ENCODE data around the gene ADK. TPM values are rescaled to one million over a fixed set of nuclear protein-coding genes. Genes with fewer than 3 reads are reported as not detected.

The ADK gene
- total RNA-seq, 4 donors from 2014 or later, result 15.3 to 23.3 (median 20.8) TPM

DNA sequence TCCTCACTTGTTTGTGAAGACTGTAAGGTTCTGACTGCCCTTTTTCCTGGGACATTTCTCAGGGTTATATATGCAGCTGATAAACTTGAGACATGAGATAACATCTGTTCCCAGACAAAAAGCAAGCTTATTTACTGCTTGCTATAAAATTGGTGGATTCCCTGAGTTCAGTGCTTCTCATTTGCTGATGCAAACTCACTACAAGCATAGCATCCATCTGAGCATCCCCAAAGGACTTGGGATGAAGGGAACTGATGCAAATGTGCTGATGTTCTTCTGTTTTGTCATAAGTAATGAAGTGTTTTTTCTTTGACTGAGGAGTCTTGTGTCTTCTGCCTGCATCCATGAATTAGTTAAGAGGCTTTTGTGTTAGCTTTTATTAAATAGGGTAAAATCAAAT lies 183.2 kb downstream of the ADK start:
- no peak for TF ChIP-seq POLR2AphosphoS5 (IDR thresholded peaks at IDR 0.05)
- Histone ChIP-seq H3K36me3 (no peaks in the 10 kb centered on the region), H3K27ac (no peak overlapping the region), H3K4me1 (no peaks in the 10 kb centered on the region), H3K27me3 (no peaks in the 10 kb centered on the region), H3K9me3 (peaks cover 0 to 8% (median 0%) of the 10 kb centered on the region in 3 donors), H3K4me3 (no peak overlapping the region)
- no peak for ATAC-seq

DNA sequence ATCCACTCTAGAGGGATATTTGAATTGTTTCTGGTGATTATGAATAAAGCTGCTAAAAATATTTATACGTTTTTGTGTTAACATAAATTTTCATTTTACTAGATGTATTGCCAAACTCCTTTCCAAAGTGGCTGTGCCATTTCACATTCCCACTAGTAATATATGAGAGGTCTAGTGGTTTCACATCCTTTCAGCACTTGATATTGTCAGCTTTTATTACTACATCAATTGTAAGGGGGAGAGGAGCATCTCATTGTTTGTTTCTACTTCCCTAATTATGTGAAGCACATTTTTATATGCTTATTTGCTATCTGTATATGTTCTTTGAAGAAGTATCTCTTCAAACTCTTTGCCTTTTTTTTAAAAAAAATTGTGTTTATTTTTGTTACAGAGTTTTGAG lies 184.5 kb downstream of the ADK start:
- Histone ChIP-seq H3K9me3 (peaks cover 0 to 8% (median 0%) of the 10 kb centered on the region in 3 donors), H3K27me3 (no peaks in the 10 kb centered on the region), H3K4me1 (no peaks in the 10 kb centered on the region), H3K36me3 (no peaks in the 10 kb centered on the region), H3K4me3 (no peak overlapping the region), H3K27ac (no peak overlapping the region)
- ATAC-seq, result no peak
- WGBS, 2 donors (ENCODE audit: low coverage in 1 of 2), result 53 to 58% methylated on average over 1 of the region's 1 CpG
- no peak for TF ChIP-seq POLR2AphosphoS5 (IDR thresholded peaks at IDR 0.05)
- no peak for TF ChIP-seq POLR2A (IDR thresholded peaks at IDR 0.05)
- no peak for TF ChIP-seq EP300 (IDR thresholded peaks at IDR 0.05)
- TF ChIP-seq, protein P1, sequence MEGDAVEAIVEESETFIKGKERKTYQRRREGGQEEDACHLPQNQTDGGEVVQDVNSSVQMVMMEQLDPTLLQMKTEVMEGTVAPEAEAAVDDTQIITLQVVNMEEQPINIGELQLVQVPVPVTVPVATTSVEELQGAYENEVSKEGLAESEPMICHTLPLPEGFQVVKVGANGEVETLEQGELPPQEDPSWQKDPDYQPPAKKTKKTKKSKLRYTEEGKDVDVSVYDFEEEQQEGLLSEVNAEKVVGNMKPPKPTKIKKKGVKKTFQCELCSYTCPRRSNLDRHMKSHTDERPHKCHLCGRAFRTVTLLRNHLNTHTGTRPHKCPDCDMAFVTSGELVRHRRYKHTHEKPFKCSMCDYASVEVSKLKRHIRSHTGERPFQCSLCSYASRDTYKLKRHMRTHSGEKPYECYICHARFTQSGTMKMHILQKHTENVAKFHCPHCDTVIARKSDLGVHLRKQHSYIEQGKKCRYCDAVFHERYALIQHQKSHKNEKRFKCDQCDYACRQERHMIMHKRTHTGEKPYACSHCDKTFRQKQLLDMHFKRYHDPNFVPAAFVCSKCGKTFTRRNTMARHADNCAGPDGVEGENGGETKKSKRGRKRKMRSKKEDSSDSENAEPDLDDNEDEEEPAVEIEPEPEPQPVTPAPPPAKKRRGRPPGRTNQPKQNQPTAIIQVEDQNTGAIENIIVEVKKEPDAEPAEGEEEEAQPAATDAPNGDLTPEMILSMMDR (IDR thresholded peaks at IDR 0.05), result no peak

DNA sequence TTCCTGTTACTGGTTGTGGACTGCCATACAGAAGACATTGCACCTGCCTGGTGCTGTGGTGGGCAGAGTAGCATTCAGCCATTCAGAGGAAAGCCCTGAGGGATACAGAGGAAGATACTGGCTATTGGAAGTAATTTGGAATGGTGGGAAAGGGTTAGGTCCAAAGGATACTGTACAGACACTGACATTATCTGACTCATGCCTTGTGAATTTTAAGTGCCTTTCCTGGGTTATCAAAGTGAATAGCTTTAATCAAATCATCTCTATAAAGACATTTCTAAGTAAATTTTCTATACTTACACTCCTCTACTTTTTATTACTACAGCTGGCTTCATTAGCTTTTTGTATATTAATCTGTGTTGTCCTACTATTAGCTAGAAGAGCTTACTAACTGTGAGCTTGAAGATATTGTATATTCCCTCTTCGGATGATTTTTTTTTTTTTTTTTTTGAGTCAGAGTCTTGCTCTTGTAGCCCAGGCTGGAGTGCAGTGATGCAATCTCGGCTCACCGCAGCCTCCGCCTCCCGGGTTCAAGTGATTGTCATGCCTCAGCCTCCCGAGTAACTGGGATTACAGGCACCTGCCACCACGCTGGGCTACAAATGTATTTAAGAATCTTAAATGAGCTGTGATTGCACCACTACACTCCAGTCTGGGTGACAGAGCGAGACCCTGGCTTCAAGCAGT lies 186.5 kb downstream of the ADK start:
- no peak for ATAC-seq
- no peaks in the 10 kb centered on the region for H3K27me3 ChIP-seq
- H3K4me3 ChIP-seq, result no peak overlapping the region
- 93% methylated on average over 3 to 5 of the region's 8 CpGs for WGBS, 2 donors (ENCODE audit: low coverage in 1 of 2)
- H3K36me3 ChIP-seq, result no peaks in the 10 kb centered on the region
- no peaks in the 10 kb centered on the region for H3K4me1 ChIP-seq
- TF ChIP-seq, protein P1 (IDR thresholded peaks at IDR 0.05), result no peak
- TF ChIP-seq EP300 (IDR thresholded peaks at IDR 0.05) (no peak), POLR2AphosphoS5 (IDR thresholded peaks at IDR 0.05) (no peak), POLR2A (IDR thresholded peaks at IDR 0.05) (no peak)
- H3K9me3 ChIP-seq, result peaks cover 0 to 8% (median 0%) of the 10 kb centered on the region in 3 donors
- no peak overlapping the region for H3K27ac ChIP-seq

DNA sequence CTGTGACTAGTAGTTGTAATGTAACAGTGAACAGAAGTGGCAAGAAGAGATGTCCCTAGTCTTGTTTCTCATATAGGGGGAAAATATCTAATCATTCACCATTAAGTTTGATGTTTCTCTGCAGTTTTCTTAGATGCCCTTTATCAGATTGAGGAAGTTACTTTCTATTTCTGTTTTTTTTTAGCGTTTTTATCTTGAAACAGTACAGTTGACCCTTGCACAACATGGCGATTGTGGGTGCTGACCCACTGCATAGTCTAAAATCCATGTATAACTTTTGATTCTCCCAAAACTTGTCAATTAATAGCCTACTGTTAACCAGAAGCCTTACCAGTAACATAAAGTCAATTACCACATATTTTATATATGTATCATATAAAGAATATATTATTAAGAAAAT lies 192.0 kb downstream of the ADK start:
- ATAC-seq, result no peak
- TF ChIP-seq POLR2A (IDR thresholded peaks at IDR 0.05), result no peak
- no peak for TF ChIP-seq POLR2AphosphoS5 (IDR thresholded peaks at IDR 0.05)
- TF ChIP-seq EP300 (IDR thresholded peaks at IDR 0.05), result no peak
- TF ChIP-seq, protein P1 (IDR thresholded peaks at IDR 0.05), result no peak
- Histone ChIP-seq H3K36me3 (peaks cover 0 to 7% of the 10 kb centered on the region in 2 donors), H3K4me3 (no peak overlapping the region), H3K27me3 (no peaks in the 10 kb centered on the region), H3K4me1 (no peaks in the 10 kb centered on the region), H3K27ac (no peak overlapping the region), H3K9me3 (peaks cover 0 to 16% (median 0%) of the 10 kb centered on the region in 3 donors)
- WGBS, 2 donors (ENCODE audit: low coverage in 1 of 2), result 77 to 95% methylated on average over 2 of the region's 2 CpGs

DNA sequence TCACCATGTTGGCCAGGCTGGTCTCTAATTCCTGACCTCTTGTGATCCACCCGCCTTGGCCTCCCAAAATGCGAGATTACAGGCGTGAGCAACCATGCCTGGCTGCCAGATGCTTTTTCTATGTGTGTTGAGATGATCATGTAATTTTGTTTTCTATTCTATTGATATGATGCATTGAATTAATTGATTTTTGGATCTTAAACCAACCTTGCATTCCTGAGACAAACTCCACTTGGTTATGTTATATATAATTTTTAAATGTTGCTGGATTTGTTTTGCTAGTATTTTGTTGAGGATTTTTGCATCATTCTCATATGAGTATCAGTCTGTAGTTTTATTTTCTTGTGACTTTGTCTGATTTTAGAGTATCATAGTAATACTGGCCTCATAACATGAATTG lies 192.8 kb downstream of the ADK start:
- H3K27me3 ChIP-seq, result no peaks in the 10 kb centered on the region
- no peak overlapping the region for H3K27ac ChIP-seq

More for the DNA sequence above, 192.8 kb downstream of the ADK start:
- 97 to 100% methylated on average over 2 to 3 of the region's 3 CpGs for WGBS, 2 donors (ENCODE audit: low coverage in 1 of 2)
- peaks cover 0 to 16% (median 0%) of the 10 kb centered on the region in 3 donors for H3K9me3 ChIP-seq
- ATAC-seq, result no peak
- no peaks in the 10 kb centered on the region for H3K4me1 ChIP-seq
- H3K4me3 ChIP-seq, result no peak overlapping the region
- TF ChIP-seq POLR2A (IDR thresholded peaks at IDR 0.05) (no peak), EP300 (IDR thresholded peaks at IDR 0.05) (no peak), POLR2AphosphoS5 (IDR thresholded peaks at IDR 0.05) (no peak)
- TF ChIP-seq, protein P1 (IDR thresholded peaks at IDR 0.05), result no peak
- H3K36me3 ChIP-seq, result peaks cover 0 to 7% of the 10 kb centered on the region in 2 donors

Data from gastroesophageal sphincter (tissue), 4 donors.